ENCODE measurements around the gene MDM1.

MDM1 gene

GRCh38 chr12:68272732-68273131, 59.4 kb downstream of the MDM1 start:
- no peak for DNase-seq (ENCODE audit: low read depth, low spot score)

GRCh38 chr12:68271346-68271745, 60.8 kb downstream of the MDM1 start:
- DNase-seq (ENCODE audit: low read depth, low spot score): no peak

GRCh38 chr12:68270358-68270757, 61.8 kb downstream of the MDM1 start:
- no peak for DNase-seq (ENCODE audit: low read depth, low spot score)

GRCh38 chr12:68269779-68270178, 62.4 kb downstream of the MDM1 start:
- no peak for DNase-seq (ENCODE audit: low read depth, low spot score)

GRCh38 chr12:68268967-68269366, 63.2 kb downstream of the MDM1 start:
- no peak for DNase-seq (ENCODE audit: low read depth, low spot score)

GRCh38 chr12:68267892-68268396, 64.2 kb downstream of the MDM1 start:
- no peak for DNase-seq (ENCODE audit: low read depth, low spot score)

GRCh38 chr12:68264857-68265256, 67.3 kb downstream of the MDM1 start:
- DNase-seq (ENCODE audit: low read depth, low spot score): no peak

GRCh38 chr12:68264158-68264855, 67.9 kb downstream of the MDM1 start:
- DNase-seq (ENCODE audit: low read depth, low spot score): no peak

GRCh38 chr12:68263366-68263765, 68.8 kb downstream of the MDM1 start:
- no peak for DNase-seq (ENCODE audit: low read depth, low spot score)

GRCh38 chr12:68261896-68262295, 70.3 kb downstream of the MDM1 start:
- no peak for DNase-seq (ENCODE audit: low read depth, low spot score)

- DNase-seq (ENCODE audit: low read depth, low spot score): no peak
These were observed 72.0 kb downstream of the MDM1 start for GRCh38 chr12:68260153-68260552.

- no peak for DNase-seq (ENCODE audit: low read depth, low spot score)
These were observed 72.7 kb downstream of the MDM1 start for GRCh38 chr12:68259318-68259940.

- no peak for DNase-seq (ENCODE audit: low read depth, low spot score)
These were observed 78.7 kb downstream of the MDM1 start, which contains the start of gene IL22 for GRCh38 chr12:68253504-68253903. TSS of gene IL22 (minus strand) at chr12:68253604. CDS start at chr12:68253448, 156 bp downstream.

GRCh38 chr12:68252077-68252476, 80.1 kb downstream of the MDM1 start:
- DNase-seq (ENCODE audit: low read depth, low spot score): no peak

GRCh38 chr12:68250454-68250853, 81.7 kb downstream of the MDM1 start:
- no peak for DNase-seq (ENCODE audit: low read depth, low spot score)

GRCh38 chr12:68247785-68248184, 84.4 kb downstream of the MDM1 start:
- DNase-seq (ENCODE audit: low read depth, low spot score): no peak

- no peak for DNase-seq (ENCODE audit: low read depth, low spot score)
These were observed 85.8 kb downstream of the MDM1 start for GRCh38 chr12:68246350-68246749.

- no peak for DNase-seq (ENCODE audit: low read depth, low spot score)
These were observed 86.8 kb downstream of the MDM1 start for GRCh38 chr12:68245180-68246021.

Measured in activated naive CD8-positive, alpha-beta T cell treated with anti-CD3 and anti-CD28 coated beads, Interleukin-2, amount 50 U/mL, for 16 hours (primary cell).